ENCODE data around the gene MPZ.

Gene MPZ

GRCh38 chr1:161285113-161285512 is 24.7 kb downstream of the MPZ start:
- no peak overlapping the region for H2BK12ac ChIP-seq (ENCODE audit: low read length in 2 of 2)
- H2AFZ ChIP-seq (ENCODE audit: low read depth, low read length) = no peak overlapping the region
- no peak overlapping the region for H2BK120ac ChIP-seq (ENCODE audit: low read depth, low read length)
- H3K18ac ChIP-seq (ENCODE audit: low read depth in 1 of 2, low read length in 2 of 2) = no peak overlapping the region
- H3K23ac ChIP-seq (ENCODE audit: low read length in 2 of 2) = no peak overlapping the region
- no peak overlapping the region for H2BK5ac ChIP-seq (ENCODE audit: low read depth, low read length, poor library complexity, severe bottlenecking)
- peaks cover 27 to 50% of the 10 kb centered on the region in 2 experiments for H3K27me3 ChIP-seq (ENCODE audit: control insufficient read depth in 1 of 2, insufficient read depth in 1 of 2, low read length in 2 of 2)
- no peak overlapping the region for H2BK15ac ChIP-seq (ENCODE audit: low read depth, poor library complexity, severe bottlenecking)
- no peak for DNase-seq
- H3K79me1 ChIP-seq (replicated peaks; ENCODE audit: low read length, poor library complexity, severe bottlenecking) = no peaks in the 10 kb centered on the region
- H3K9ac ChIP-seq (ENCODE audit: low read length) = no peak overlapping the region
- no peak overlapping the region for H4K8ac ChIP-seq (ENCODE audit: low read length)
- no peak overlapping the region for H3K4me2 ChIP-seq (ENCODE audit: low read length, poor library complexity, severe bottlenecking)
- H4K91ac ChIP-seq (ENCODE audit: low read length) = no peak overlapping the region
- peaks cover 2% of the 10 kb centered on the region for H3K4me1 ChIP-seq (ENCODE audit: control insufficient read depth, insufficient read depth, low read depth, low read length)
- H2AK5ac ChIP-seq (ENCODE audit: low read length, severe bottlenecking) = no peak overlapping the region
- H3K27ac ChIP-seq (ENCODE audit: low read length, poor library complexity, severe bottlenecking) = no peak overlapping the region
- H3K14ac ChIP-seq (ENCODE audit: low read length in 2 of 2) = no peak overlapping the region
- no peak overlapping the region for H3K4me3 ChIP-seq (ENCODE audit: insufficient read depth in 1 of 2, low read depth in 1 of 2, low read length in 2 of 2)
- WGBS = 100% methylated on average over 1 of the region's 2 CpGs
- H3K4ac ChIP-seq (ENCODE audit: low read depth in 1 of 2, low read length in 2 of 2) = no peak overlapping the region
- H3K36me3 ChIP-seq (ENCODE audit: control insufficient read depth in 1 of 2, insufficient read depth in 2 of 2, low read depth in 1 of 2, low read length in 2 of 2) = no peaks in the 10 kb centered on the region
- H3K9me3 ChIP-seq (ENCODE audit: control insufficient read depth, low read length) = no peaks in the 10 kb centered on the region

- H4K91ac ChIP-seq (ENCODE audit: low read length) = no peak overlapping the region
- H3K4me1 ChIP-seq (ENCODE audit: control insufficient read depth, insufficient read depth, low read depth, low read length) = peaks cover 2% of the 10 kb centered on the region
- H3K27ac ChIP-seq (ENCODE audit: low read length, poor library complexity, severe bottlenecking) = no peak overlapping the region
- no peak overlapping the region for H4K8ac ChIP-seq (ENCODE audit: low read length)
- H2BK5ac ChIP-seq (ENCODE audit: low read depth, low read length, poor library complexity, severe bottlenecking) = no peak overlapping the region
- H2AK5ac ChIP-seq (ENCODE audit: low read length, severe bottlenecking) = no peak overlapping the region
- H3K18ac ChIP-seq (ENCODE audit: low read depth in 1 of 2, low read length in 2 of 2) = no peak overlapping the region
- no peak overlapping the region for H3K23ac ChIP-seq (ENCODE audit: low read length in 2 of 2)
- H2BK12ac ChIP-seq (ENCODE audit: low read length in 2 of 2) = no peak overlapping the region
- H3K4ac ChIP-seq (ENCODE audit: low read depth in 1 of 2, low read length in 2 of 2) = no peak overlapping the region
- H2BK15ac ChIP-seq (ENCODE audit: low read depth, poor library complexity, severe bottlenecking) = no peak overlapping the region
- no peak overlapping the region for H3K4me2 ChIP-seq (ENCODE audit: low read length, poor library complexity, severe bottlenecking)
- 100% methylated on average over 1 of the region's 1 CpG for WGBS
- H3K27me3 ChIP-seq (ENCODE audit: control insufficient read depth in 1 of 2, insufficient read depth in 1 of 2, low read length in 2 of 2) = peaks cover 29 to 44% of the 10 kb centered on the region in 2 experiments
- no peak for DNase-seq
- no peak overlapping the region for H3K4me3 ChIP-seq (ENCODE audit: insufficient read depth in 1 of 2, low read depth in 1 of 2, low read length in 2 of 2)
- H2BK120ac ChIP-seq (ENCODE audit: low read depth, low read length) = no peak overlapping the region
- no peak overlapping the region for H3K9ac ChIP-seq (ENCODE audit: low read length)
- no peaks in the 10 kb centered on the region for H3K79me1 ChIP-seq (replicated peaks; ENCODE audit: low read length, poor library complexity, severe bottlenecking)
- no peaks in the 10 kb centered on the region for H3K9me3 ChIP-seq (ENCODE audit: control insufficient read depth, low read length)
- H2AFZ ChIP-seq (ENCODE audit: low read depth, low read length) = no peak overlapping the region
- no peaks in the 10 kb centered on the region for H3K36me3 ChIP-seq (ENCODE audit: control insufficient read depth in 1 of 2, insufficient read depth in 2 of 2, low read depth in 1 of 2, low read length in 2 of 2)
- H3K14ac ChIP-seq (ENCODE audit: low read length in 2 of 2) = no peak overlapping the region
Measured at GRCh38 chr1:161282991-161283390, 26.8 kb downstream of the MPZ start.

DNA sequence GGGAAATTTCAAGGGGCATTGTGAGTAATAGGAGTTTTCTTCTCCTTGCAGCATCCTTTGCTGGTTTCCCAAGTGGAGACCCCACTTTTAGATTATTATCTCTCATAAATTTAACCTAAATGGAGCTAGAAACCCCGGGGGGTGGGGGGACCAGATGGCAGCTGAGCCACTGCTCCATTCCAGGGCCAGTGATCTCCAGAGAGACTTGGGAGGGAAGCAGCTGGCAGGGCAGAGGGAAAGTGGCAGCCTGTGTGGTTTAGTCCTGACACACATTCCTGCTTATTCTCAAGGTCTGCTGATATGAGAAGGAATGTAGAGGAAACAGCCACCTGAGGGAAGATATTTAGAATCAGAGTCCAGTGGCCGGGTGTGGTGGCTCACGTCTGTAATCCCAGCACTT is 34.9 kb downstream of the MPZ start:
- Histone ChIP-seq H3K79me1 (replicated peaks; ENCODE audit: low read length, poor library complexity, severe bottlenecking) (no peaks in the 10 kb centered on the region), H2BK120ac (ENCODE audit: low read depth, low read length) (no peak overlapping the region), H2AK5ac (ENCODE audit: low read length, severe bottlenecking) (no peak overlapping the region), H3K4me1 (ENCODE audit: control insufficient read depth, insufficient read depth, low read depth, low read length) (no peaks in the 10 kb centered on the region), H2BK15ac (ENCODE audit: low read depth, poor library complexity, severe bottlenecking) (no peak overlapping the region), H4K8ac (ENCODE audit: low read length) (no peak overlapping the region), H3K4ac (ENCODE audit: low read depth in 1 of 2, low read length in 2 of 2) (no peak overlapping the region), H2BK12ac (ENCODE audit: low read length in 2 of 2) (no peak overlapping the region), H3K9me3 (ENCODE audit: control insufficient read depth, low read length) (no peaks in the 10 kb centered on the region), H3K9ac (ENCODE audit: low read length) (no peak overlapping the region), H3K27ac (ENCODE audit: low read length, poor library complexity, severe bottlenecking) (no peak overlapping the region), H3K4me3 (ENCODE audit: insufficient read depth in 1 of 2, low read depth in 1 of 2, low read length in 2 of 2) (no peak overlapping the region), H3K18ac (ENCODE audit: low read depth in 1 of 2, low read length in 2 of 2) (no peak overlapping the region), H2BK5ac (ENCODE audit: low read depth, low read length, poor library complexity, severe bottlenecking) (no peak overlapping the region), H4K91ac (ENCODE audit: low read length) (no peak overlapping the region), H3K23ac (ENCODE audit: low read length in 2 of 2) (no peak overlapping the region), H3K36me3 (ENCODE audit: control insufficient read depth in 1 of 2, insufficient read depth in 2 of 2, low read depth in 1 of 2, low read length in 2 of 2) (no peaks in the 10 kb centered on the region), H3K27me3 (ENCODE audit: control insufficient read depth in 1 of 2, insufficient read depth in 1 of 2, low read length in 2 of 2) (peaks cover 22 to 43% of the 10 kb centered on the region in 2 experiments), H2AFZ (ENCODE audit: low read depth, low read length) (no peak overlapping the region), H3K14ac (ENCODE audit: low read length in 2 of 2) (no peak overlapping the region), H3K4me2 (ENCODE audit: low read length, poor library complexity, severe bottlenecking) (no peak overlapping the region)
- DNase-seq = no peak
- 95% methylated on average over 1 of the region's 3 CpGs for WGBS

- Histone ChIP-seq H2BK5ac (ENCODE audit: low read depth, low read length, poor library complexity, severe bottlenecking) (no peak overlapping the region), H3K79me1 (replicated peaks; ENCODE audit: low read length, poor library complexity, severe bottlenecking) (no peaks in the 10 kb centered on the region), H3K9me3 (ENCODE audit: control insufficient read depth, low read length) (no peaks in the 10 kb centered on the region), H3K27ac (ENCODE audit: low read length, poor library complexity, severe bottlenecking) (no peak overlapping the region), H2BK12ac (ENCODE audit: low read length in 2 of 2) (no peak overlapping the region), H2BK120ac (ENCODE audit: low read depth, low read length) (no peak overlapping the region), H3K9ac (ENCODE audit: low read length) (no peak overlapping the region), H3K27me3 (ENCODE audit: control insufficient read depth in 1 of 2, insufficient read depth in 1 of 2, low read length in 2 of 2) (peaks cover 17 to 43% of the 10 kb centered on the region in 2 experiments), H4K91ac (ENCODE audit: low read length) (no peak overlapping the region), H3K14ac (ENCODE audit: low read length in 2 of 2) (no peak overlapping the region), H2AK5ac (ENCODE audit: low read length, severe bottlenecking) (no peak overlapping the region), H3K4me1 (ENCODE audit: control insufficient read depth, insufficient read depth, low read depth, low read length) (no peaks in the 10 kb centered on the region), H2BK15ac (ENCODE audit: low read depth, poor library complexity, severe bottlenecking) (no peak overlapping the region), H3K4ac (ENCODE audit: low read depth in 1 of 2, low read length in 2 of 2) (no peak overlapping the region), H2AFZ (ENCODE audit: low read depth, low read length) (no peak overlapping the region), H4K8ac (ENCODE audit: low read length) (no peak overlapping the region), H3K4me2 (ENCODE audit: low read length, poor library complexity, severe bottlenecking) (no peak overlapping the region), H3K36me3 (ENCODE audit: control insufficient read depth in 1 of 2, insufficient read depth in 2 of 2, low read depth in 1 of 2, low read length in 2 of 2) (no peaks in the 10 kb centered on the region), H3K18ac (ENCODE audit: low read depth in 1 of 2, low read length in 2 of 2) (no peak overlapping the region), H3K23ac (ENCODE audit: low read length in 2 of 2) (no peak overlapping the region), H3K4me3 (ENCODE audit: insufficient read depth in 1 of 2, low read depth in 1 of 2, low read length in 2 of 2) (no peak overlapping the region)
- WGBS = 55% methylated on average over 2 of the region's 3 CpGs
- DNase-seq = no peak
Measured at GRCh38 chr1:161273402-161273801, 36.4 kb downstream of the MPZ start.
